Fibroblast of lung (primary cell): ENCODE results near the gene GXYLT1. TPM values are rescaled to one million over a fixed set of nuclear protein-coding genes. Genes with fewer than 3 reads are reported as not detected.
A peak's percentile ranks its signal among the peaks of the same experiment; 100 is the strongest.

Experiments used
- DNase-seq, 2 donors: peaks; one replicate each; pipeline versions ENCODE4 v3.0.0 to v3.0.0-alpha.2; 2010; ENCODE audit warnings: low read depth in 2 of 2
- H2AFZ ChIP-seq: 2 replicates; pipeline ENCODE4 v1.5.1; 2012; ENCODE audit warnings: low read length, control low read depth, inconsistent platforms
- H3K27ac ChIP-seq: 2 replicates; pipeline ENCODE4 v1.5.1; 2011; ENCODE audit warnings: low read length, control low read depth; ENCODE audit not compliant: insufficient read depth
- H3K27me3 ChIP-seq: 2 replicates; pipeline ENCODE4 v1.5.1; 2011; ENCODE audit warnings: mild to moderate bottlenecking, low read length; ENCODE audit not compliant: control insufficient read depth, insufficient read depth
- H3K36me3 ChIP-seq: 2 replicates; pipeline ENCODE4 v1.5.1; 2011; ENCODE audit warnings: low read length; ENCODE audit not compliant: control insufficient read depth, insufficient read depth
- H3K4me1 ChIP-seq: 2 replicates; pipeline ENCODE4 v1.5.1; 2011; ENCODE audit warnings: low read length; ENCODE audit not compliant: control insufficient read depth, insufficient read depth; ENCODE audit errors: extremely low read depth
- H3K4me2 ChIP-seq: 2 replicates; pipeline ENCODE4 v1.5.1; 2011; ENCODE audit warnings: low read length, control low read depth; ENCODE audit not compliant: insufficient read depth; ENCODE audit errors: extremely low read depth
- H3K4me3 ChIP-seq, 4 experiments: fragments of 200-600 bp in 1 of 4; sonication (generic) in 1 of 4; replicated peaks in 1 of 4; 2 replicates each; pipeline ENCODE4 v1.5.1; 2011 to 2016; ENCODE audit warnings: low read length in 4 of 4, low read depth in 3 of 4, mild to moderate bottlenecking in 3 of 4, control low read depth in 2 of 4, inconsistent platforms in 1 of 4, mixed read lengths in 1 of 4; ENCODE audit not compliant: insufficient read depth in 1 of 4; ENCODE audit errors: control extremely low read depth in 1 of 4
- H3K79me2 ChIP-seq: 2 replicates; pipeline ENCODE4 v1.5.1; 2012; ENCODE audit warnings: mild to moderate bottlenecking, low read length, inconsistent platforms; ENCODE audit not compliant: control insufficient read depth, insufficient read depth
- H3K9ac ChIP-seq: 2 replicates; pipeline ENCODE4 v1.5.1; 2011; ENCODE audit warnings: mild to moderate bottlenecking, low read length, control low read depth; ENCODE audit not compliant: insufficient read depth
- H3K9me3 ChIP-seq: 2 replicates; pipeline ENCODE4 v1.5.1; 2012; ENCODE audit warnings: low read depth, low read length; ENCODE audit not compliant: control insufficient read depth, insufficient read depth
- H4K20me1 ChIP-seq: 2 replicates; pipeline ENCODE4 v1.5.1; 2011; ENCODE audit warnings: low read length; ENCODE audit not compliant: control insufficient read depth, insufficient read depth; ENCODE audit errors: extremely low read depth
- CTCF ChIP-seq, 2 donors: IDR thresholded peaks in 1 of 2; conservative IDR thresholded peaks in 1 of 2; 1 replicate in 1 of 2; 2 replicates in 1 of 2; pipeline ENCODE4 v1.5.1; 2011 to 2012; ENCODE audit warnings: low read length in 2 of 2, control low read depth in 1 of 2, inconsistent platforms in 1 of 2, low read depth in 1 of 2, mild to moderate bottlenecking in 1 of 2
- EZH2 ChIP-seq: IDR thresholded peaks from 2 replicates; pipeline ENCODE4 v1.5.1; 2012; ENCODE audit warnings: low read length, control low read depth, mild to moderate bottlenecking; ENCODE audit errors: missing control alignments
- polyA plus RNA-seq, 2 donors: library from polyadenylated mRNA; depleted of rRNA in 1 of 2; stranded (reverse) in 1 of 2; unstranded in 1 of 2; fragments of >200 nt; gene quantifications; 2 replicates each; pipeline ENCODE4 v1.2.1, GENCODE V29; 2011 to 2012; ENCODE audit warnings: missing spikeins in 1 of 2
- total RNA-seq: library from RNA; depleted of rRNA; stranded (reverse); fragments of >200 nt; gene quantifications from 2 replicates; pipeline ENCODE4 v1.2.1, GENCODE V29; 2014

GXYLT1 gene
- total and polyA plus RNA-seq, 2 donors (not counting 1 experiment from before 2014, with no cell fraction given): 10.7 to 14.8 TPM

GRCh38 chr12:42186793-42187192 is 42.1 kb upstream of the GXYLT1 start:
- no peaks in the 10 kb centered on the region for H3K27me3 ChIP-seq
- no peaks in the 10 kb centered on the region for H4K20me1 ChIP-seq
- H3K27ac ChIP-seq: no peak overlapping the region
- no peak overlapping the region for H3K4me3 ChIP-seq
- TF ChIP-seq EZH2: no peak
- no peak for TF ChIP-seq CTCF (conservative IDR thresholded peaks at IDR 0.05 in 1 of 2, IDR thresholded peaks at IDR 0.05 in 1 of 2; ENCODE audit: low read depth in 1 of 2, low read length in 2 of 2)
- no peaks in the 10 kb centered on the region for H3K9me3 ChIP-seq
- H3K4me1 ChIP-seq: no peaks in the 10 kb centered on the region
- no peak overlapping the region for H3K9ac ChIP-seq
- no peak overlapping the region for H3K4me2 ChIP-seq
- H3K79me2 ChIP-seq: no peaks in the 10 kb centered on the region
- no peak overlapping the region for H2AFZ ChIP-seq
- H3K36me3 ChIP-seq: no peaks in the 10 kb centered on the region
- no peak for DNase-seq

DNA sequence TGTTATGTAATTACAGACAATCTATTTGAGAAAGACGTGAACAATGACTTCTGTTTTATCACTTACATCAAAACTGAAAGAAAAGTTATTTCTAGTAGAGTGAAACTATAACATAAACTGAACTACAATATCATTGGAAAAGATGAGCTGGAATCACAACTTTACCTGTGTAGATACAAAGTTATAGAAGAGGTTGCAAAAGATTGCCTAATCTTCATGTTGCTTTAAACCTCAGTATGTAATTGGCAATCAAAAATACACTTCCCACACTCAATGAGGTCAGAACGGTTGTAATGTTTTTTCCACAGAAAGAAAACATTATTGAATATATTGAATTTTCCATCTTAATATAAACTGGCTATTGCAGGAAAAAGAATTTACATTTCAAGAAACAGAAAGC is 37.7 kb upstream of the GXYLT1 start:
- Histone ChIP-seq H3K27ac (no peak overlapping the region), H3K4me3 (no peak overlapping the region), H2AFZ (no peak overlapping the region), H3K79me2 (no peaks in the 10 kb centered on the region), H3K36me3 (no peaks in the 10 kb centered on the region), H3K27me3 (no peaks in the 10 kb centered on the region), H3K9me3 (no peaks in the 10 kb centered on the region), H4K20me1 (no peaks in the 10 kb centered on the region), H3K4me2 (no peak overlapping the region), H3K4me1 (no peaks in the 10 kb centered on the region), H3K9ac (no peak overlapping the region)
- no peak for DNase-seq
- TF ChIP-seq CTCF (conservative IDR thresholded peaks at IDR 0.05 in 1 of 2, IDR thresholded peaks at IDR 0.05 in 1 of 2; ENCODE audit: low read depth in 1 of 2, low read length in 2 of 2) (no peak), EZH2 (no peak)

GRCh38 chr12:42180990-42181596 is 36.4 kb upstream of the GXYLT1 start:
- Histone ChIP-seq H3K4me1 (no peaks in the 10 kb centered on the region), H3K27me3 (no peaks in the 10 kb centered on the region), H3K4me3 (no peak overlapping the region), H2AFZ (no peak overlapping the region), H3K9me3 (no peaks in the 10 kb centered on the region), H3K9ac (no peak overlapping the region), H3K36me3 (no peaks in the 10 kb centered on the region), H3K4me2 (no peak overlapping the region), H3K27ac (no peak overlapping the region), H4K20me1 (no peaks in the 10 kb centered on the region), H3K79me2 (no peaks in the 10 kb centered on the region)
- TF ChIP-seq EZH2 (no peak), CTCF (conservative IDR thresholded peaks at IDR 0.05 in 1 of 2, IDR thresholded peaks at IDR 0.05 in 1 of 2; ENCODE audit: low read depth in 1 of 2, low read length in 2 of 2) (no peak)
- peak; percentile 18 to 25 for DNase-seq
